ENCODE measurements around the gene IBTK. TPM values are rescaled to one million over a fixed set of nuclear protein-coding genes. Genes with fewer than 3 reads are reported as not detected.

IBTK gene
- total RNA-seq, 3 donors from 2014 or later, result 25.6 to 41.1 (median 33.4) TPM

GRCh38 chr6:82227770-82228169, 19.8 kb downstream of the IBTK start:
- no peaks in the 10 kb centered on the region for H3K4me1 ChIP-seq
- H3K27ac ChIP-seq, result no peak overlapping the region
- intact Hi-C loops (cut with DNase I; ENCODE audit: low total_unique reads), result no loop called here
- H3K9me3 ChIP-seq, result no peaks in the 10 kb centered on the region
- no peak overlapping the region for H3K4me3 ChIP-seq
- TF ChIP-seq POLR2AphosphoS5 (IDR thresholded peaks at IDR 0.05) (no peak), CTCF (IDR thresholded peaks at IDR 0.05) (no peak), POLR2A (IDR thresholded peaks at IDR 0.05) (no peak)
- no peaks in the 10 kb centered on the region for H3K27me3 ChIP-seq
- DNase-seq (ENCODE audit: low spot score in 2 of 2), result no peak
- no peaks in the 10 kb centered on the region for H3K36me3 ChIP-seq

GRCh38 chr6:82220167-82220566, 27.4 kb downstream of the IBTK start:
- Histone ChIP-seq H3K36me3 (no peaks in the 10 kb centered on the region), H3K4me3 (no peak overlapping the region), H3K4me1 (no peaks in the 10 kb centered on the region), H3K9me3 (no peaks in the 10 kb centered on the region), H3K27ac (no peak overlapping the region), H3K27me3 (no peaks in the 10 kb centered on the region)
- no peak for TF ChIP-seq POLR2AphosphoS5 (IDR thresholded peaks at IDR 0.05)
- no peak for TF ChIP-seq CTCF (IDR thresholded peaks at IDR 0.05)
- no peak for TF ChIP-seq POLR2A (IDR thresholded peaks at IDR 0.05)
- no peak for DNase-seq (ENCODE audit: low spot score in 2 of 2)
- intact Hi-C loops (cut with DNase I; ENCODE audit: low total_unique reads), result no loop called here

GRCh38 chr6:82217018-82217586, 30.4 kb downstream of the IBTK start:
- Histone ChIP-seq H3K36me3 (no peaks in the 10 kb centered on the region), H3K4me1 (no peaks in the 10 kb centered on the region), H3K27me3 (no peaks in the 10 kb centered on the region), H3K27ac (no peak overlapping the region), H3K4me3 (no peak overlapping the region), H3K9me3 (no peaks in the 10 kb centered on the region)
- no peak for TF ChIP-seq POLR2A (IDR thresholded peaks at IDR 0.05)
- TF ChIP-seq CTCF (IDR thresholded peaks at IDR 0.05), result no peak
- TF ChIP-seq POLR2AphosphoS5 (IDR thresholded peaks at IDR 0.05), result no peak
- DNase-seq (ENCODE audit: low spot score in 2 of 2), result no peak
- intact Hi-C loops (cut with DNase I; ENCODE audit: low total_unique reads), result no loop called here

- no peaks in the 10 kb centered on the region for H3K36me3 ChIP-seq
- intact Hi-C loops (cut with DNase I; ENCODE audit: low total_unique reads), result no loop called here
Observed at GRCh38 chr6:82216549-82216948, 31.0 kb downstream of the IBTK start.

GRCh38 chr6:82211326-82211725, 36.2 kb downstream of the IBTK start:
- H3K36me3 ChIP-seq, result peaks cover 6% of the 10 kb centered on the region
- no peak overlapping the region for H3K4me3 ChIP-seq
- no peak overlapping the region for H3K27ac ChIP-seq
- no peaks in the 10 kb centered on the region for H3K27me3 ChIP-seq
- no peak for DNase-seq (ENCODE audit: low spot score in 2 of 2)
- H3K4me1 ChIP-seq, result no peaks in the 10 kb centered on the region
- H3K9me3 ChIP-seq, result no peaks in the 10 kb centered on the region
- intact Hi-C loops (cut with DNase I; ENCODE audit: low total_unique reads), result no loop called here
- TF ChIP-seq POLR2AphosphoS5 (IDR thresholded peaks at IDR 0.05) (no peak), POLR2A (IDR thresholded peaks at IDR 0.05) (no peak), CTCF (IDR thresholded peaks at IDR 0.05) (no peak)

More at GRCh38 chr6:82216549-82216948, 31.0 kb downstream of the IBTK start:
- H3K9me3 ChIP-seq, result no peaks in the 10 kb centered on the region
- H3K27me3 ChIP-seq, result no peaks in the 10 kb centered on the region
- no peak overlapping the region for H3K27ac ChIP-seq
- H3K4me1 ChIP-seq, result no peaks in the 10 kb centered on the region
- TF ChIP-seq POLR2A (IDR thresholded peaks at IDR 0.05), result no peak
- no peak for TF ChIP-seq POLR2AphosphoS5 (IDR thresholded peaks at IDR 0.05)
- TF ChIP-seq CTCF (IDR thresholded peaks at IDR 0.05), result no peak
- H3K4me3 ChIP-seq, result no peak overlapping the region
- no peak for DNase-seq (ENCODE audit: low spot score in 2 of 2)
